HG02938 (cell line): ENCODE measurements around the gene FBLN1.
"Not testable (repeated sequence)": the region's sequence is repeated elsewhere in the genome, so short reads cannot be mapped to it uniquely, and the experiment has no call there.

ENCODE experiments used
- ATAC-seq: cut with Tn5 transposase; IDR thresholded peaks from one replicate; pipeline ENCODE4 v1.9.1; 2021; ENCODE audit warnings: mild to moderate bottlenecking, moderate library complexity; ENCODE audit not compliant: unreplicated experiment

The FBLN1 gene

DNA sequence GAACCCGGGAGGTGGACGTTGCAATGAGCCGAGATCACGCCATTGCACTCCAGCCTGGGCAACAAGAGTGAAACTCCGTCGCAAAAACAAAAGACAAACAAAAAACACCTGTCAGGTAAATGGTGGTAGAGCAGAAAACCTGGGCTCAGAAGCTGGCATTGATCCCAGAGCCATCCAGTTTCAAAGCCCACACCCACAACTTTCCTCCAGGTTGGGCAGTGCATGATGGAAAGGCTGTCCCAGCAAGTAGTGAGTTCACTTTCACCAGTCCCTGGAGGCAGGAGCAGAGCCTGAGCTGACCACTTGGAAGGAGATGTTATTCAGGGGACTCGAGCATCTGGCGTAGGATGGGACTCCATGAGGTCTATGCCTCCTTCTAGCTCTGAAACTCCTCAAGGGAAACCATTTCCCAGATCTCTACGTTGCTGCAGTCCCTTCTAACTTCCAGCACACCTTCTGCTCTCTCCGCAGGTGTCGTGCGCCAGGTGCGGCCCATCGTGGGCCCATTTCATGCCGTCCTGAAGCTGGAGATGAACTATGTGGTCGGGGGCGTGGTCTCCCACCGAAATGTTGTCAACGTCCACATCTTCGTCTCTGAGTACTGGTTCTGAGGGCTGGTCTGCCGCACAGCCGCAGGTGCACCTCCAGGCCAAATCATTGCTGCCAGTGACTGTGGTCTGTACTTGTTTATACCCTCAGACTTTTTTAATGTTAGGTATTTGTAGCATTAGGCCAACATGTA, 97.3 kb downstream of the FBLN1 start:
- no peak for ATAC-seq

DNA sequence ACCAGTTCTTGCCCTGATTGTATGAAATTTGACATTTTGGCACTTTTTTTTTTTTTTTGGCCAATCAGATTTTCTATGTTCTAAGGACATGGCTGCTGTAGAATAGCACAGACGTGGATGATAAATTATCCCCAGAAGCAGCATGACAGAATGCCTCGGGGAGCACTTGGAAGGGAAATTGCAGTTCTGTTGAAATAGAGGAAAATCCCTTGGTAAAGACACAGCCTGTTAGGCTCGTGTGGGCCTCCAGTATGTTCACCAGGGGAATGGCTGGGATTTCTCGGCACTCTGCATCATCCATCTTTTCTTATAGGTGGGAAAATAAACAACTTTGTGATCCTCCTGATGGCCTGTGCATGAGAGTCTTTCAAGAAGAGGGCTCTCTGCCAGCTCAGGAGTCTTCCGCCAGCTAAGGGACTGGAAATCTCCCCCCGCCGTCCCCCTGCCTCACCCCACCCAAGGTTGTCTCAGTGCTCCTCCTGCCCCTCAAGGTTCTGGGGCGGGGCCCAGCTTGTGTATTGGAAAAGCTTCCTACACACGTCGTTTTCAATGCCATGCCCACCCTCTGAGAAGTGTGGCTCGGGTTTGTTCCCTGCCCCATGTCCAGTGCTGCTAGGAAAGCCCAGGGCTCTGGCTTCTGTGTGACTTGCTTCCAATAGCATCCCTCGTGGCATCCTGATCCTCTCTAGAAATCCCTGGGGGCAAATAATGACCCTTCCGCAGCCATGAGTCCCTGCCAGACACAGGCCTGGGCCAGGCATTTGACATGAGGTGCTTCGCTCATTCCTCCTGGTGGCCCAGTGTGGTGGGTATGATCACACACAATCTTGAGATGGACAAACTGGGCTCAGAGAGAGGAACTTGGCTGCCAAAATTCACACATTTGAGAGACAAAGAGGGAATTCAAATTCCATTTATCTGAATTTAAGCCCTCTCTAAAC, 98.4 kb downstream of the FBLN1 start:
- no peak for ATAC-seq

DNA sequence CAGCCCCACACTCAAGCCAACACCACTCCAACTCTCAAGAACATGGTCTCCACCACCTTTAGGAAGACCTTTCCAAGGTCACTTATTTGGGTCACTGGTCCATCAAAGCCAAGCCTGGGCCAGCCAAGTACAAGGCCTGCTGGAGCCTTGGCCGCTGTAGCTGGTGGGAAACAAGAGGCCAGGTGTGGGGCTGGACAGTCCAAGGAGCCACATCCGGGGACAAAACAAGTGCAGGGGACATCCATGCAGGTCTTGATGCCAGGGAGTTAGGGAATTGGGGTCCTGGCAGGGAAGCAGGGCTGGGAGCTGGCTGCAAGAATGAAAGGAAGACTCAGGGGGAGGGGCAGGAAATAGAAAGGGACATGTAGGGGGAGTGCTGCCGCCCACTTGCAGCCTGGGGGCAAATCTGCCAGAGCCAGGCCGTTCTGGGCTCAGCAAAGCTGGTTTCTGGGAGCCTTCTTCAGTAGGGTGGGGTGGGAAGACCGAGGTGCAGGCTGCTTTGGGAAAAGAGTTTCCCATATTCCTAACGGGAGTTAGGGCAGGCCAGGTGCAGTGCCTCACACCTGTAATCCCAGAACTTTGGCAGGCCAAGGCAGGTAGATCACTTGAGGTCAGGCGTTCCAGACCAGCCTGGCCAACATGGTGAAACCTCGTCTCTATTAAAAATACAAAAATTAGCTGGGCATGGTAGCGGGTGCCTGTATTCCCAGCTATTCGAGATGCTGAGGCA, 99.5 kb downstream of the FBLN1 start:
- ATAC-seq: no peak

DNA sequence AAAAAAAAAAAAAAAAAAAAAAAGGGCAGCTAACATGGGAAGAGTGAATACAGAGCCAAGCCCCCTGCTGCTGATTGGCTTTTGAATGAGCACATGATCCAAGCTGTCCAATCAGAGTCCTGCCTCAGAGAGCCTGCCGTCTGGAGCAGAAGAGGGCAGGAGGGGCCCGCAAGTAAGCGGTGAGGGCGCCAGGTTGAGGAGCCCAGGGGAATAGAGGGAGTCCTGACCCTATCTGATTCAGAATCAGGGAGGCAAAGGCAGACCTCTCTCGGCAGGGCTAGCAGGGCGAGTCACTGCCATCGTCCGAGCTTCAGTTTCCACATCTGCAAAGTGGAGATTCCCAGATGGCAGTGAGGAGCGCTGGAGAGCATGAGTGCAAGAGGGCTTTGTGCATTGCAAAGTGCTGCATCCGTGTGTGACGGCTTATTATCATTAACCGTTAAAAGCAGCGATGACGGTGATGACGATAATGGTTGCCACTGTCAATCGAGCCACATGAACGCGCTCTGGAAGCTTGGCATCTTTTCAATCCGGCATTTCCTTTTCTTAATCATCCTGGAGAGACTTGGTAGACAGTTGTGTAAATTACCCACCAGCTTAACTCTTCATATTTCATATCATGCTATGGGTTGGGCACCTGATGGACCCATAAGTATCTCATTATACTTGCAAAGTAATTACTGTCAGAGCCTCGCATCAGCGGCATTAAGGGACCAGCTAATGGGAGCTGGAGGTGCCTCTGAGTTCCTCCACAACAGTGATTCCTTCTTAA, 100.3 kb downstream of the FBLN1 start:
- ATAC-seq: no peak

DNA sequence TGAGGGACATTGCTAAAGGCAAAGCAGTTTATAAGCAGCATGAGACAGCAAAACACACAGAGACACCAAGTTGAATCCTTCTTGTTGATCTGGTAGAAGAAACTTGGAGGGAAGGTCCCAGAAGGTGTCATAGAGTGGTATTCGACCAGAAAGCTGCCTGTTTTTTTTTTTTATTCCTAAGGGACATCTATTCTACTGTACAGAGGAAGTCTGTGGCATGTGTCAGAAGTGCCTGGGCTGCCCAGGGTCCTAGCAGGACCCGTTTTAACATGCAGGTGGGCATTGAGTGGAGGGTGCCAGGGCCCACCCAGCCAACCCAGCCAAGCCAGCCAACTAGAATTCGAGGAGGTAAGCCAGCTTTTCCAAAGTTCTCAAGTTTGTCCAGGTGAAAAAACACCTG, 100.9 kb downstream of the FBLN1 start:
- ATAC-seq: no peak

DNA sequence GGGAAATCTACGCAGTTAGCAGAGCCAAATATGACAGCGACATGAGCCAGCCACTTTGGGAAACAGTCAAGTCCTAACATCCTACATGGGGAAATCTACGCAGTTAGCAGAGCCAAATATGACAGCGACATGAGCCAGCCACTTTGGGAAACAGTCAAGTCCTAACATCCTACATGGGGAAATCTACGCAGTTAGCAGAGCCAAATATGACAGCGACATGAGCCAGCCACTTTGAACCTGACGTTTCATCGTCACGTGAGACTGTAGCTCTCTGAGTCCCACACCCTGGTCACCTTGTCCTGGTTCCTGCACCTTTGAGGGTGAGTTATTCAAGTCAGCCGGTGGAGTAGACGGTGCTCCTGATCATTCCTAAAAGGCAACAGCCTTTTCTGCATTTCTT, 105.4 kb downstream of the FBLN1 start:
- not testable (repeated sequence) for ATAC-seq

DNA sequence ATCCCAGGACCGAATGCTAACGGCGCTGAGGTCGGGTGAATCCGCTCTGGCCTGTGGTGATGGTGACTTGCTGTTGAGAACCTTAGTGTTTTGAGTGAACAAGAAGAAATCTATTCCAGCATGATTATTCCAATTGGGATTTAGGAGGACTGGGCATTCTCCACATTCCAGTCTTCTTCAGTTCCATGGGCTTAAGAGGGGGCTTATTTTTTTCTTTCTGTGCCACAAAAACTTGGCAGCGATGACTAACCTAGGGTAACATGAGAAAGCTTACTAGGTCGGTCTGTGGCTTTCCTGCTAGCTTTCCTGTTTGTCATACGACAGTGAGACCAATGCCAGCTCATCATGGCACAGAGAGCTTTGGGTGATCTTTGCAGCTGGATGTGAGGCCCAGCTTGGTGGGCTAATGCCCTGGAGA, 106.1 kb downstream of the FBLN1 start:
- ATAC-seq: no peak

DNA sequence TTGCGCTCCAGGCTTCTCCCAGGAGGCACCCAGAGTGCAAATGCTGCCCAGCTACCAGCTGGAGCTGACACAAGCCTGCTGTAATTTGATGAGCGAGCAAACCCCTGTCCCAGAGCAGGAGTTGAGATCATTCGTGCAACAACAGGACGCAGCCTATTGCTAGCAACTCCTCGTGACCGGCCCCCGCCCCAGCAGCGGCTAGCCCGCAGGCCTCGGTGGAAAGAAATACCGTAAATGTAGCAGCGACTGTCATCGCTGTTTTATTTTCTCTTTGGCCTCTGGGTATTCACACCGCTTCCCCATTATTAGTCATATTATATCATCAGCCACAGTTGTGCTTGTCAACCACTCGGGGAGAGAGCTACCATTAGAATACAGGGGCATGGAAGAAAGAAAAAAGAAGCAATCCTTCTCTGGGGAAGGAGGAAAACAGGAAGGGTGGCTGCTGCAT, 109.8 kb downstream of the FBLN1 start:
- ATAC-seq: no peak

DNA sequence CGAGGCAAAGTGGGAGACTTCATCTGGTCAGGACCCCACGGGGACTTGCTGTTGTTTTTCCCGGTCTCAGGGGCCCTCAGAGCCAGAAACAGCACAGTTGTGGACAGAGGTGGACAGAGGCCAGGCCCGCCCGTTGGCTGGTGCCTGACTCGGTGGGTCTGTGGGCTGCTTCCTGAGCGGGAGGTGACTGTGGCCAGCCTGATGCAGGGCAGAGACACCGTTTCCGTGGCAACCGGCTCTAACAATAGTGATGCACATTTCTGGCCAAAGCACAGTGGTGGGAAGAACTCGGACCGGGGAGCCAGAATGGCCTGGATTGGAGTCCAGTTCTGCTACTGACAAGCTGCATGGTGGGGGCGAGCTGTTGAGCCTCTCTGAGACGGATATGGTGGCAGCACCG, 110.3 kb downstream of the FBLN1 start:
- ATAC-seq: no peak

DNA sequence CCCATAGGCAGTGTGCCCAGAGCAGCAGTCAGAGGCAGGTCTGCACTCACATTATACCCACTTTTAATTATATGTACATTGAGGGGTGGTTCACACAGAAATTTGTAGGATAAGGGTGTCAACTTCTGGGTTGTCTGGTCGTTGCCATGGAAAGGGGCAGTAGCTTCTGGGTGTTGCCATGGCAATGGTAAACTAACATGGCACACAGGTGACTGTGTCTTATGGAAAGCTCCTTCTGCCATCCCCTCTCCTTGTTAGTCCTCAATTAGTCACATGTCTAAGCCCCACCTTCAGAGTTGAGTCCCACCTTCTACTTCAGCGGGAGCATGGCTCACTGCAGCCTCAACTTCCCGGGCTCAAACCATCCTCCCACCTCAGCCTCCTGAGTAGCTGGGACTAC, 112.7 kb downstream of the FBLN1 start:
- ATAC-seq: no peak

DNA sequence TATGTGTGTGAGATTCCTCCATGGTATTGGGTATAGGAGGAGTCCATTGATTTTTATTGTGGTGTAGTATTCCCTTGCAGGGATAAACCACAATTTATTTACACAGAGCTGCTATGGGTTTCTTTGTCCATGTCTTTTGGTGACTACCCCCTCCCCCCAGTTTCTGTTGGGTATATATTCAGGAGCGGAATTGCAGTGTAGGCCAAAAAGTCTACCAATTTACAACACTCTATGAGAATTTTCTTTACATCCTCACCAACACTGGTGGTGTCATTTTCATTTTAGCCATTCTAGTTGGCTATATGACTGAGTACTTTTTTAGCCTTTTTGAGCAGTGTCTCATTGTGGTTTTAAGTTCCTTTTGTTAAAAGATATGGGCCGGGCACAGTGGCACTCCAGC, 113.7 kb downstream of the FBLN1 start:
- ATAC-seq: no peak

DNA sequence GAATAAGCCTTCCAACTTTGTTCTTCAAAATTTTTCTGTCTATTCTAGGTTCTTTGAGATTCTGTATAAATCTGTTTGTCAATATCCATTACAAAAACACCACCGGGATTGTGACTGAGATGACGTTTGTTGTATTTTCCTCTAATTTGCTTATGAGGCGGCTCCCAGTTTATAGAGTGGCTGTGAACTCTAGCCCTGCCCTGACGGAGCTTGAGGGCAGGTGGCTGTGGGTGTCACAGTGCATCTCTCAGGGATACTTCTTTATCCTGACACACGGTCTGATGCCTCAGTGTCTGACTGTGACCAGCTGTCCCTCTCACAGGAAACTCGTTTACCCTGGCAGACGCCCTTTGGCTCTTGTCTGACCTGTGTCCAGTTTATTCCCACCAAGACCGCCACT, 115.3 kb downstream of the FBLN1 start:
- no peak for ATAC-seq

DNA sequence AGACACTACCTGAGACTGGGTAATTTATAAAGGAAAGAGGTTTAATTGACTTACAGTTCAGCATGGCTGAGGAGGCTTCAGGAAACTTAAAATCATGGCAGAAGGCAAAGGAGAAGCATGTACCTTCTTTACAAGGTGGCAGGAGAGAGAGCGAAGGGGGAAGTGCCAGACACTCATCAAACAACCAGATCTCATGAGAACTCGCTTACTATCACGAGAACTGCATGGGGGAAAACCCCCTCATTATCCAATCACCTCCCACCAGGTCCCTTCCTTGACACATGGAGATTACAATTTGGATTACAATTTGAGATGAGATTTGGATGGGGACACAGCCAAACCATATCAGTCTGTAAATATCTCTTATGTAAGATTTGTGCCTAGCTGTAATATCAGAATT, 118.0 kb downstream of the FBLN1 start:
- no peak for ATAC-seq

DNA sequence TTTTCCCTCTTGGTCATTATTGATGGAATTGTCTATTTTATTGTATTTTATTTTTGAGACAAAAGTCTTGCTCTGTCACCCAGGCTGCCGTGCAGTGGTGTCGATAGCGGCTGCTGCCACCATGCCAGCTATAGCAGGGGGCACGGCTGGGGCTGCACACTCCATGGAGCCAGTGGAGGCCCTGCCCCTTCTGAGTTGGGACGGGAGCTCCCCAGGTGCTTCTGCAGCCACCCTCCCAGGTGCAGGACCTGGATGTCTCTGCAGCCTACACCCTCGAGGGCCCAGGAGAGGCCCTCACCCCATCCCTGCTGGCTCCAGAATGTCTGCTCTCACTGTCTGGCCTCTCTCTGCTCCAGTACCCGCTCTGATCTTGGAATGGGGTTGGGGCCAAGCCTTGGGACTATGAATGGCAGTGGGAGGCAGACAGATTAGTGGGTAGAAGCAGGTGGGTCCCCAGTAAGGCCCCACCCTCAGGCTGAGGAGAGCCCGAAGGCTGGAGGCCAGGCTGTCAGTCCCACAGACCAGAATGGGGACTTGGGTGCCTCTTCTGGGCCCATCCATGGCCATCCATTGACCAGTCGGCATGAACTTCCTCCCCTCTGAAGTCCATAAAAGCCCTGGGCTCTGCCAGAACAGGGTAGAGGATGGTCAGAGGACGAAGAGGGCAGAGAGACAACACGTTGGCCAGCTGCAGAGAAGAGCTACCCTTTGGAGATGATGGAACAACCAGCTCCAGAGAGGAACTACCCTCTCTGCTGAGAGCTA, 119.3 kb downstream of the FBLN1 start:
- no peak for ATAC-seq

DNA sequence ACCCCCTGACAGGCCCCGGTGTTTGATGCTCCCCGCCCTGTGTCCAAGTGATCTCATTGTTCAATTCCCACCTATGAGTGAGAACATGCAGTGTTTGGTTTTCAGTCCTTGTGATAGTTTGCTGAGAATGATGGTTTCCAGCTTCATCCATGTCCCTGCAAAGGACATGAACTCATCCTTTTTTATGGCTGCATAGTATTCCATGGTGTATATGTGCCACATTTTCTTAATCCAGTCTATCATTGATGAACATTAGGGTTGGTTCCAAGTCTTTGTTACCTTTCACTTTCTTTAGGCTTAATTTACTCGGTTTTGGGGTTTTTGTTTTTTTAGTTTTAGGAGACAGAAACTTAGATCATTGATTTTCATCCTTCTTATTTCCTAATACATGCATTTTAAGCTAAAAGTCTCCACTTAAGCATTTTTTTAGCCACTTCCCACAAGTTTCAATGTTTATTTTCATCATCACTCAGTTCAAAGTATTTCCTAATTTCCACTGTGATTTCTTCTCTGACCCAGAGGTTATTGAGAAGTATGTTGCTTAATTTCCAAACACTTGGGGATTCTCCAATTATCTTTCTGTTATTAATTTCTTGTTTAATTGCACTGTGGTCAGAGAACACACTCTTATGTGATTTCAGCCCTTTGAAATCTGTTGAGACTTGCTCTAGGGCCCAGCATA, 120.9 kb downstream of the FBLN1 start:
- not testable (repeated sequence) for ATAC-seq

DNA sequence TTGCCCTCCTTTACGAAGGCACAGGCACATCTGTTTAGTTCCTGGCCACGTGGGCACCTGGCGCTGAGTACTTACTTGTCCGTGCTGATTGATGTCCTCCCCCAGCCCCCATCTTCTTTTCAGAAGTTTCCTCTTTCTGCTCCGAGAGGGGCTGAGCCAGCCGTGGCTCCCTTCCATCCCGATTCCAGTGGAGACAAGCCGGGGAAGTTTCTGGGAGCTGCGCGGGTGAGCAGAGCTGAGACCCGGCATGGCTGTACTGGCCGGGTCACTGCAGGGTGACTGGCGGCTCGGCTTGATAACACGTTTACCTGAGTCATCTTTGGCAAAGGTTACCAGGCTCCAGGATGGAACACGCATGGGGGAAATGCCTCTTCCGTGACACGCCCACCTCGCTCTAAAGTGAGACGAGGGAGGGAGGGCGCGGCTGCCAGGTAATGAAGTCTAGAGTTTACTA, 123.5 kb downstream of the FBLN1 start:
- no peak for ATAC-seq

DNA sequence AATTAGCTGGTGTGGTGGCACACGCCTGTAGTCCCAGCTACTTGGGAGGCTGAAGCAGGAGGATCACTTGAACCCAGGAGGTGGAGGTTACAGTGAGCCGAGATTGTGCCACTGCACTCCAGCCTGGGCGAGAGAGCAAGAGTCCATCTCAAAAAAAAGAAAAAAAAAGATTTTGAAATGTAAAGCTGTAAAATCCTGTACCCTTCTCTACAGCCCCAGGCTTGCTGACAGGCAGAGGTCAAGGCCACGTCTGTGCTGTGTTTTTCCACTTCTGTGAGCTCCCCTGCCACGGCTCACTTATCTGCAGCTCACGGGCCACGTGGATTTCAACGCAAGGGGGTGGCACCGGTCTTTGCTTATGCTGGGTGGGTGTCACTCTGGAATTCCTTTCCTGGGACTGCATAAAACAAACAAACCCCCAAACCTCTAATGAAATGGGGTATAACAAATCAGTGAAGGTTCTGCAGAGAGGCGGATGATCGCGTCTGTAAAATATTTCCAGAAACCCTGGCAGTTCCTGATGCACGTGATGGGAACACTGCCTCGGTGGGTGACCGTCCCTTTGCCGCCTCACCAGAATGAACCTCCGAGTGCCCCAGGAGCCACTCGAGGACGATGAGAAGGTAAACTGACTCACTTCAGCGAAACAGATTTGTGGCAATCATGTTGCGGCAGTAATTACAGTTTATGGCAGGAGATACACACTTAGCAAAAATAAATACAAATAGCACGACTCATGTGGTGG, 125.0 kb downstream of the FBLN1 start:
- no peak for ATAC-seq

DNA sequence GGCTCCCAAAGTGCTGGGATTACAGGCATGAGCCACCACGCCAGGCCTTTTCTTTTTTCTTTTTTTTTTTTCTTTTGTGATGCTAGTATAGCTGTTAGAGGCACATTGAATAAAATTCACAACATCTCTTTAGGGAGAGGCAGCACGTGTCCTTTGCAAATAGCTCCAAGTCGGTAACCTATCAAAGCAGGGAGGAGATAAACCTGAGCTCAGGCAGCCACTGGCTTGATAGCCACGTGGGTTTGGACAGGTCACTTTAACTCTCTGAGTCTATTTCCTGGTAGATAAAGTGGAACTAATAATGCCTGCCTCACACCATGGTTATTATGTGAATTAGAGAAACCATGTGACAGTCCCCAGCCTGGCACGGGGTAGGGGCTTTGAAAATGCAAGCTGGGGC, 125.8 kb downstream of the FBLN1 start:
- no peak for ATAC-seq
